GM19193 (cell line): ENCODE data around the gene SLC9B1.

Experiments
- POLR2A ChIP-seq: IDR thresholded peaks from 4 replicates; pipeline ENCODE4 v1.6.1; 2011; ENCODE audit not compliant: insufficient read depth, insufficient read length; ENCODE audit errors: extremely low read depth

Gene SLC9B1

GRCh38 chr4:103019308-103020124 lies at the start of gene SLC9B1:
TSS of gene SLC9B1 (minus strand) at chr4:103019705. CDS start at chr4:102991711, 27,994 bp downstream.
- TF ChIP-seq POLR2A: peak; percentile 86

GRCh38 chr4:103067841-103068547 lies 48.5 kb upstream of the SLC9B1 start:
- no peak for TF ChIP-seq POLR2A

GRCh38 chr4:103060453-103061148 lies 41.1 kb upstream of the SLC9B1 start:
- no peak for TF ChIP-seq POLR2A

DNA sequence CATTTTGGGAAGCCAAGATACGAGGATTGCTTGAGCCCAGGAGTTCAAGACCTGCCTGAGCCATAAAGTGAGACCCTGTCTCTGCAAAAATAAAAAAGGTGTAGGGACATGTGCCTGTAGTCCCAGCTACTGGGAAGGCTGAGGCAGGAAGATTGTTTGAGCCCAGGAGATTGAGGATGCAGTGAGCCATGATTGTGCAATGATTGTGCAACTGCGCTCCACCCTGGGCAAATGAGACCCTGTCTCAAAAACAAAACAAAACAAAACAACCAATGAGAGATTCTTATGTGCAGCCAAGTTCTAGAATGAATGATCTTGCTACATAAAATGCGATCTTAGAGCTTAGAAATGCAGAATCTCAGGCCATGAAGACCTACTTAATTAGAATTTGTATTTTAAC lies 34.5 kb upstream of the SLC9B1 start:
- no peak for TF ChIP-seq POLR2A

DNA sequence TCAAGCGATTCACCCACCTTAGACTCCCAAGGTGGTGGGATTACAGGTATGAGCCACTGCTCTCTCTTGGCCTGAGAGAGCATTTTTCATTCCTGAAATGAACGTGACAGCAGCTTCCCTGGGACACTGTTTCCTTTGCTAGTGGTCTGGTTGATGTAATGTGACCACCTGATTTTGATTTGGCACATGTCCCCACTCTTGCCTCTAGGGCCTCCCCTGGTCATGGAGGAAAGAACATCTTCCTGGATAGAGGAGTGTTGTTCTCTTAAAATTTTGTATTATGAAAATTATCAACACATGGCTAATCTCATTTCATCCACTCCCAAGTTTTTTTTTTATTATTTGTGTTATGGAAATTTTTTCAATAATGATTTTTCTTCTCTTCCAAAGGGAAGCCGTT lies 33.3 kb upstream of the SLC9B1 start:
- no peak for TF ChIP-seq POLR2A

DNA sequence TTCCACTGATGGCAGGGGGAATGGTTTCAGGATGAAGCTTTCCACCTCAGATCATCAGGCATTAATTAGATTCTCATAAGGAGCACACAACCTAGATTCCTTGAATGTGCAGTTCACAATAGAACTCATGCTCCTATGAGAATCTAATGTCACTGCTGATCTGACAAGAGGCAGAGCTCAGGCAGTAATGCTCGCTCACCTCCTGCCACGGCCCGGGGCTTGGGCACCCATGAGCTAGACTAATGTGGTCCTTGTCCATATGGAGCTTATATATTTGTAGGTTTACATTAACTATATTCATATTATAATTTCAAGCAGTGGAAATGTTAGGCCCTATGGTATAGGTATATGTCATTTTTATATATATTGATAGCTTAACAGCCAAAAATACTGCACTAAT lies 32.6 kb upstream of the SLC9B1 start:
- TF ChIP-seq POLR2A: no peak

- no peak for TF ChIP-seq POLR2A
Observed at GRCh38 chr4:103050736-103051436, 31.4 kb upstream of the SLC9B1 start.

DNA sequence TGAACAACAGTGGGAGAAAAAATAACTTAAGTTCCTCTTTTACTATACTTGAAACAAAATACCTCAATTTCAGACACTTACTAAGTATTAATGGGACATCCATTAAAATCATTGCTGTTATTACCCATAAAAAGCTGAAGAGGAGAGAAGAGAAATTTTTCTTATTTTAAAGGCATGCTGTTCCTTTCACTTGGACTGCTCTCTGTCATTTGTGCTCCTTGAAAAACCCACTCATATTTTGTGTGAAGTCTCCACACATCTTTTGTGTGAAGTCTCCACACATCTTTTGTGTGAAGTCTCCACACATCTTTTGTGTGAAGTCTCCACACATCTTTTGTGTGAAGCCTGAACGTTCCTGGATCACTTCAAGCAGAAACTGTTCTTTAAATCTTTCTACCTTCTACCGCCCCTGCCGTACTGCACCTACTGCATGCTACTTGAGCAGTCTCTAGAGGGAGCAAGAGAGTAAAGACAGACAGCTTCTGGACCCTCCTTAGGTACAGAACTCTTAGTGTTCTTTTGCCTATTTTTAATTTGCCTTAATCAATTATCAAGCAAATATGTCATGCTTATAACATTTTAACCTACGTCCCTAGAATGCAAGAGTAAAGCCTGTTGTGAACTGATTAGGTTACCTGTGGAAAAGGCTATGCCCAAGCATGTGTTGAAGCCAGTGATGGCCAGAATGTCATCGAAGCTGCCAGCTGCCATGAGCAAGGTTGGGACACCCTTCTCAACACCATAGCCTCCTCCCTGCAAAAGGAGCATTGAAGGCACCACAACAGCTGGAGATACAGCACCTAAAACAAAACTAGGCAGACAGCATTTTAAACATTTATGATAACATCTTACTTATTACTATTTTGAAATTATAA lies 27.1 kb upstream of the SLC9B1 start:
- TF ChIP-seq POLR2A: no peak

- no peak for TF ChIP-seq POLR2A
Observed at GRCh38 chr4:103044183-103044582, 24.7 kb upstream of the SLC9B1 start.

DNA sequence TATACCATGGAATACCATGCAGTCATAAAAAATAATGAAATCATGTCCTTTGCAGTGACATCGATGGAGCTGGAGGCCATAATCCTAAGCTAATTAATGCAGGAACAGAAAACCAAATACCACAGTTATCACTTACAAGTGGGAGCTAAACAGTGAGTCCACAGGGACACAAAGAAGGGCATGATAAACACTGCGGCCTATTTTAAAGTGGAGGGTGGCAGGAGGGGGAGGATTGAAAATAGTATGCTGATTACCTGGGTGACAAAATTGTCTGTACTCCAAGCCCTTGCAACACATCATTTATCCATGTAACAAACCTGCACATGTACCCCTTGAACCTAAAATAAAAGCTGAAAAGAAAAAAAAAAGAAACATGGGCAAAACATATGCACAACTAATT lies 16.7 kb upstream of the SLC9B1 start:
- no peak for TF ChIP-seq POLR2A

- no peak for TF ChIP-seq POLR2A
Observed at GRCh38 chr4:103032574-103032973, 13.1 kb upstream of the SLC9B1 start.

DNA sequence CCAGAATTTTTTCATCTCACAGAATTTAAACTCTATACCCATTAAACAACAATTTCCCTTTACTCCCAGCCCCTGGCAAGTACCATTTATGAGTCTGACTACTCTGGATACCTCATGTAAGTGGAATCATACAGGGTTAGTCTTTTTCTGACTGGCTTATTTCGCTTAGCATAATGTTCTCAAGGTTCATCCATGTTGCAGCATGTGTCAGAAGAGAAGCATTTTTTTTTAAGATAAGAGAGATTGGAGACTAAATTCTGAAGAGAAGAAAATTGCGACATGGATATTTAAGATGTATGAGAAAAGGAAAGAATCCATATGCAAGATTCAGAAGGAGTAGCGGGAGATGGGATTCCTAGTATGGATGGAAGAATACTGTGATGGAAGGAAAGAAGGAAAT lies 11.3 kb upstream of the SLC9B1 start:
- TF ChIP-seq POLR2A: no peak

- no peak for TF ChIP-seq POLR2A
Observed at GRCh38 chr4:103029300-103029699, 9.8 kb upstream of the SLC9B1 start.

DNA sequence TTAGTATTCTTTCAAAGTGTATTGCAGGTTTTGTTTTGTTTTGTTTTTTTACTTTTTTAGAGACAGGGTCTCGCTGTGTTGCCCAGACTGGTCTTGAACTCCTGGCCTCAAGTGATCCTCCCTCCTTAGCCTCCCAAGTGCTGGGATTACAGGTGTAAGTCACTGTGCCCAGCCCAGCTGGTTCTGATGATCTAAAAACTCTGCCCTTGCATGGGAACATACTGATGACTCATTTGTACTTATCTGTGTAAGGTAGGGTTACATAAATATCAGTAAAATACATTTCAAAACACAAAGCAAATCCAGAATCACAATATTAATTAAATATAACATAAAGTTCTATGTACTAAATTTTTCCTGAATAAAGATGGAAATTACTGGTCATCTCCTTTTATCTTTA lies 7.4 kb upstream of the SLC9B1 start:
- no peak for TF ChIP-seq POLR2A
